ENCODE measurements around the gene LTA.

Gene LTA

GRCh38 chr6:31572041-31572911 lies at the start of gene LTA:
Gene LTA, plus strand, starts transcription at chr6:31572289. Its CDS starts 454 bp downstream, at chr6:31572743.
- DNase-seq: no peak

GRCh38 chr6:31525553-31525931 lies 46.5 kb upstream of the LTA start:
- no peak for DNase-seq

- DNase-seq: no peak
These were observed 46.0 kb upstream of the LTA start for GRCh38 chr6:31525932-31526591.

- no peak for DNase-seq
These were observed 43.7 kb upstream of the LTA start for GRCh38 chr6:31528307-31528777.

GRCh38 chr6:31528821-31529328 lies 43.2 kb upstream of the LTA start, which contains the start of gene MCCD1:
Gene MCCD1, plus strand, starts transcription at chr6:31528962. Its CDS starts 53 bp downstream, at chr6:31529015.
- DNase-seq: no peak

GRCh38 chr6:31529329-31530150 lies 42.5 kb upstream of the LTA start:
- no peak for DNase-seq

GRCh38 chr6:31530659-31531058 lies 41.4 kb upstream of the LTA start:
- no peak for DNase-seq

GRCh38 chr6:31531162-31531561 lies 40.9 kb upstream of the LTA start:
- DNase-seq: no peak

GRCh38 chr6:31531771-31532643 lies 40.1 kb upstream of the LTA start:
- no peak for DNase-seq

GRCh38 chr6:31532644-31533454 lies 39.2 kb upstream of the LTA start:
- no peak for DNase-seq

GRCh38 chr6:31533455-31533841 lies 38.6 kb upstream of the LTA start:
- no peak for DNase-seq

- no peak for DNase-seq
These were observed 38.1 kb upstream of the LTA start for GRCh38 chr6:31534011-31534410.

GRCh38 chr6:31534521-31535040 lies 37.5 kb upstream of the LTA start:
- no peak for DNase-seq

GRCh38 chr6:31535538-31536324 lies 36.4 kb upstream of the LTA start:
- no peak for DNase-seq

GRCh38 chr6:31538805-31539400 lies 33.2 kb upstream of the LTA start:
- no peak for DNase-seq

- DNase-seq: no peak
These were observed 31.4 kb upstream of the LTA start for GRCh38 chr6:31540640-31541039.

GRCh38 chr6:31541059-31541657 lies 30.9 kb upstream of the LTA start:
- no peak for DNase-seq

- DNase-seq: peak; percentile 38
These were observed 30.2 kb upstream of the LTA start, which contains the start of gene DDX39B for GRCh38 chr6:31541658-31542521. Gene DDX39B, minus strand, starts transcription at chr6:31542003. Its CDS starts 1,471 bp downstream, at chr6:31540532.

Measured in cortex of kidney (tissue), 1 donor.